HepG2 (cell line): ENCODE results near the gene NEU4. TPM values are rescaled to one million over a fixed set of nuclear protein-coding genes. Genes with fewer than 3 reads are reported as not detected.

Experiments
- CAMTA2 ChIP-seq: sonication (generic); formaldehyde crosslinking; IDR thresholded peaks from 2 replicates; pipeline ENCODE4 v1.4.0; 2020; ENCODE audit warnings: mild to moderate bottlenecking, missing genetic modification reagents, borderline replicate concordance
- ESRRA ChIP-seq: sonication (generic); formaldehyde crosslinking; IDR thresholded peaks from 2 replicates; pipeline ENCODE4 v1.5.1; 2020; ENCODE audit warnings: mild to moderate bottlenecking, low read depth, missing genetic modification reagents
- GATAD2A ChIP-seq: IDR thresholded peaks from 2 replicates; pipeline ENCODE4 v1.6.1; 2016
- ISL2 ChIP-seq: sonication (generic); formaldehyde crosslinking; IDR thresholded peaks from 2 replicates; pipeline ENCODE4 v1.5.0; 2020; ENCODE audit warnings: missing genetic modification reagents
- MIER3 ChIP-seq: IDR thresholded peaks from 2 replicates; pipeline ENCODE4 v1.6.1; 2016; ENCODE audit warnings: missing compliant biosample characterization, borderline replicate concordance
- MTA3 ChIP-seq: sonication (generic); formaldehyde crosslinking; IDR thresholded peaks from 2 replicates; pipeline ENCODE4 v1.4.0; 2020; ENCODE audit warnings: missing genetic modification reagents
- NFYB ChIP-seq: sonication (generic); formaldehyde crosslinking; IDR thresholded peaks from 2 replicates; pipeline ENCODE4 v1.4.0; 2020; ENCODE audit warnings: missing genetic modification reagents
- PRMT3 ChIP-seq: sonication (generic); formaldehyde crosslinking; IDR thresholded peaks from 2 replicates; pipeline ENCODE4 v1.8.1; 2022; ENCODE audit warnings: low read depth, mild to moderate bottlenecking, moderate library complexity, missing genetic modification reagents, borderline replicate concordance
- RFX3 ChIP-seq: IDR thresholded peaks from 2 replicates; pipeline ENCODE4 v1.6.1; 2016; ENCODE audit warnings: missing biosample characterization, missing genetic modification reagents
- SP4 ChIP-seq: sonication (generic); formaldehyde crosslinking; IDR thresholded peaks from 2 replicates; pipeline ENCODE4 v1.8.1; 2023; ENCODE audit warnings: mild to moderate bottlenecking, missing genetic modification reagents
- TBX2 ChIP-seq: sonication (generic); formaldehyde crosslinking; IDR thresholded peaks from 2 replicates; pipeline ENCODE4 v1.5.0; 2020; ENCODE audit warnings: missing genetic modification reagents, mild to moderate bottlenecking, borderline replicate concordance
- TFAP4 ChIP-seq: sonication (generic); IDR thresholded peaks from 2 replicates; pipeline ENCODE4 v1.6.1; 2016; ENCODE audit warnings: low read depth, borderline replicate concordance
- ZC3H13 ChIP-seq: sonication (generic); formaldehyde crosslinking; IDR thresholded peaks from 2 replicates; pipeline ENCODE4 v1.8.1; 2023; ENCODE audit warnings: mild to moderate bottlenecking, missing genetic modification reagents, moderate library complexity
- ZMYM2 ChIP-seq: sonication (generic); formaldehyde crosslinking; IDR thresholded peaks from 2 replicates; pipeline ENCODE4 v1.8.0; 2022; ENCODE audit warnings: mild to moderate bottlenecking, missing genetic modification reagents
- ZNF496 ChIP-seq: sonication (generic); formaldehyde crosslinking; IDR thresholded peaks from 2 replicates; pipeline ENCODE4 v1.8.1; 2023; ENCODE audit warnings: mild to moderate bottlenecking, moderate library complexity, missing genetic modification reagents; ENCODE audit not compliant: insufficient replicate concordance
- ZNF607 ChIP-seq: sonication (generic); formaldehyde crosslinking; IDR thresholded peaks from 2 replicates; pipeline ENCODE4 v1.5.1; 2020; ENCODE audit warnings: missing genetic modification reagents, mild to moderate bottlenecking, borderline replicate concordance
- ZNF615 ChIP-seq: sonication (generic); formaldehyde crosslinking; IDR thresholded peaks from 2 replicates; pipeline ENCODE4 v1.5.0; 2020; ENCODE audit warnings: mild to moderate bottlenecking, missing genetic modification reagents, borderline replicate concordance
- ZNF687 ChIP-seq: sonication (generic); formaldehyde crosslinking; IDR thresholded peaks from 2 replicates; pipeline ENCODE4 v1.5.1; 2020; ENCODE audit warnings: mild to moderate bottlenecking, missing genetic modification reagents, moderate library complexity
- ZNF703 ChIP-seq: sonication (generic); formaldehyde crosslinking; IDR thresholded peaks from 2 replicates; pipeline ENCODE4 v1.5.1; 2020; ENCODE audit warnings: missing genetic modification reagents, mild to moderate bottlenecking, moderate library complexity, borderline replicate concordance
- ZNF780A ChIP-seq: sonication (generic); formaldehyde crosslinking; IDR thresholded peaks from 2 replicates; pipeline ENCODE4 v1.8.0; 2022; ENCODE audit warnings: mild to moderate bottlenecking, missing genetic modification reagents, moderate library complexity
- ZSCAN5A ChIP-seq: sonication (generic); formaldehyde crosslinking; IDR thresholded peaks from 2 replicates; pipeline ENCODE4 v1.8.0; 2022; ENCODE audit warnings: mild to moderate bottlenecking, missing genetic modification reagents, borderline replicate concordance
- polyA plus RNA-seq, 8 experiments: library from polyadenylated mRNA; depleted of rRNA in 3 of 8; stranded (reverse) in 7 of 8; unstranded in 1 of 8; fragments of >200 nt; fragmentation: Illumina TruSeq in 4 of 8; extraction: Trizol in 4 of 8; gene quantifications; 2 replicates each; pipeline versions ENCODE4 v1.2.1 to v1.2.3, GENCODE V29; 2011 to 2016; ENCODE audit warnings: low read depth in 4 of 8, missing spikeins in 1 of 8, mixed read lengths in 1 of 8; ENCODE audit not compliant: insufficient read depth in 1 of 8
- total RNA-seq, 5 experiments: library from RNA; depleted of rRNA; stranded (reverse); fragments of >200 nt; fragmentation: Illumina TruSeq; extraction: Trizol; gene quantifications; 2 replicates each; pipeline ENCODE4 v1.2.3, GENCODE V29; 2016; ENCODE audit warnings: low read depth in 1 of 5
- TF ChIP-seq, protein P1 (sequence below): sonication (generic); formaldehyde crosslinking; IDR thresholded peaks from 2 replicates; pipeline ENCODE4 v1.4.0; 2020; ENCODE audit warnings: mild to moderate bottlenecking, missing genetic modification reagents

Gene NEU4
- total and polyA plus RNA-seq, 2 of the 13 experiments (the other 11 are each of a cell fraction or from before 2014, with no cell fraction given) = 53.5 to 107 TPM

DNA sequence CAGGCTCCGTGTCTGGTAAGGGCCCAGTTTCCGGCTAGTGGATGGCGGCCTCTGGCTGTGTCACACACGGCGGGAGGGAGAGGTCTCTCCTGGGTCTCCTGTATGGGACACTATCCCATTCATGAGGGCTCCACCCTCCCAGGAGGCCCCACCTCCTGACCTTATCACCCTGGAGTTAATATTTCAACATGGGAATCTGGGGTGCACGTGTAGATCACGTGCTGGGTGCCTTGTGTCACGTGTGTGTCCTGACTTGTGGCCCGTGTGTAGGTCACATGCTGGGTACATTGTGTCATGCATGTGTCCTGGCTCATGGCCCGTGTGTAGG is 9.9 kb downstream of the NEU4 start (continued):
- TF ChIP-seq PRMT3 (CRISPR knock-in tag) = peak; percentile 94; the same call in 1 of the 2 replicates
- no peak for TF ChIP-seq ZNF496 (CRISPR knock-in tag)
- TF ChIP-seq MIER3 (CRISPR knock-in tag) = peak; percentile 98
- TF ChIP-seq ZNF703 (CRISPR knock-in tag) = peak; percentile 91; the same call in 1 of the 2 replicates
- peak; percentile 76; the same call in 1 of the 2 replicates for TF ChIP-seq ZMYM2
- TF ChIP-seq ZNF607 (CRISPR knock-in tag) = 0 out of 2 replicates have a peak, but pooled peaks have one; percentile 71
- TF ChIP-seq ISL2 = 0 out of 2 replicates have a peak, but pooled peaks have one; percentile 63
- TF ChIP-seq RFX3 (CRISPR knock-in tag) = peak; percentile 13; the same call in 1 of the 2 replicates
- 0 out of 2 replicates have a peak, but pooled peaks have one; percentile 55 for TF ChIP-seq ZSCAN5A (CRISPR knock-in tag)
- peak; percentile 82 for TF ChIP-seq ZNF687 (CRISPR knock-in tag)
- TF ChIP-seq, protein P1, sequence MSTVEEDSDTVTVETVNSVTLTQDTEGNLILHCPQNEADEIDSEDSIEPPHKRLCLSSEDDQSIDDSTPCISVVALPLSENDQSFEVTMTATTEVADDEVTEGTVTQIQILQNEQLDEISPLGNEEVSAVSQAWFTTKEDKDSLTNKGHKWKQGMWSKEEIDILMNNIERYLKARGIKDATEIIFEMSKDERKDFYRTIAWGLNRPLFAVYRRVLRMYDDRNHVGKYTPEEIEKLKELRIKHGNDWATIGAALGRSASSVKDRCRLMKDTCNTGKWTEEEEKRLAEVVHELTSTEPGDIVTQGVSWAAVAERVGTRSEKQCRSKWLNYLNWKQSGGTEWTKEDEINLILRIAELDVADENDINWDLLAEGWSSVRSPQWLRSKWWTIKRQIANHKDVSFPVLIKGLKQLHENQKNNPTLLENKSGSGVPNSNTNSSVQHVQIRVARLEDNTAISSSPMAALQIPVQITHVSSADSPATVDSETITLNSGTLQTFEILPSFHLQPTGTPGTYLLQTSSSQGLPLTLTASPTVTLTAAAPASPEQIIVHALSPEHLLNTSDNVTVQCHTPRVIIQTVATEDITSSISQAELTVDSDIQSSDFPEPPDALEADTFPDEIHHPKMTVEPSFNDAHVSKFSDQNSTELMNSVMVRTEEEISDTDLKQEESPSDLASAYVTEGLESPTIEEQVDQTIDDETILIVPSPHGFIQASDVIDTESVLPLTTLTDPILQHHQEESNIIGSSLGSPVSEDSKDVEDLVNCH (CRISPR knock-in tag) = no peak
- no peak for TF ChIP-seq MTA3 (CRISPR knock-in tag)
- peak; percentile 86 for TF ChIP-seq GATAD2A
- no peak for TF ChIP-seq ZC3H13 (CRISPR knock-in tag)
- TF ChIP-seq ZNF615 = no peak
- TF ChIP-seq ZNF780A (CRISPR knock-in tag) = peak; percentile 86
- peak; percentile 83 for TF ChIP-seq SP4 (CRISPR knock-in tag)
- TF ChIP-seq TBX2 = peak; percentile 90
- peak; percentile 59 for TF ChIP-seq ESRRA (CRISPR knock-in tag)
- peak; percentile 20; the same call in 1 of the 2 replicates for TF ChIP-seq TFAP4
- no peak for TF ChIP-seq NFYB (CRISPR knock-in tag)
- TF ChIP-seq CAMTA2 (CRISPR knock-in tag) = 0 out of 2 replicates have a peak, but pooled peaks have one; percentile 56
